ENCODE results near the gene DNASE1L3.
"Not testable (repeated sequence)": the region's sequence is repeated elsewhere in the genome, so short reads cannot be mapped to it uniquely, and the experiment has no call there.

The DNASE1L3 gene

DNA sequence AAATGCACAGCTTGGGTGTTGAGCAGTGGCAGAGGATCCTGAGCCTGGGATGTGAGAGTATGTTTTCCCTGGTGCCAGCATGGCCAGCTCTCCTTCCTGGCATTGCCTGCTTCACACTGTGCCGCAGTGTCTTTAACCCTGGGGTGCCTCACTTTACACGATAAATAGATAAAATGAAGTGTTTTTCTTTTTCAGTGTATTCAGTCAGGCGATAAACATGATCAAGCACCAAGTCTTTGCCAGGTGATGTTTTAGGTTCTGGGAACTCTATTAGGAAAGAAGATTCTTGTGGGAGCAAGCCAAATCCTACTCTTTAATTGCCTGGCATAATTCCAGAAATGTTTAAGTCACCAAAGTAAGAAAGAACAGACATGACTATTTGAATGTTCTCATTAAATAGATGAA is 40.9 kb upstream of the DNASE1L3 start:
- DNase-seq (ENCODE audit: low read depth) = no peak
- TF ChIP-seq, protein P1, sequence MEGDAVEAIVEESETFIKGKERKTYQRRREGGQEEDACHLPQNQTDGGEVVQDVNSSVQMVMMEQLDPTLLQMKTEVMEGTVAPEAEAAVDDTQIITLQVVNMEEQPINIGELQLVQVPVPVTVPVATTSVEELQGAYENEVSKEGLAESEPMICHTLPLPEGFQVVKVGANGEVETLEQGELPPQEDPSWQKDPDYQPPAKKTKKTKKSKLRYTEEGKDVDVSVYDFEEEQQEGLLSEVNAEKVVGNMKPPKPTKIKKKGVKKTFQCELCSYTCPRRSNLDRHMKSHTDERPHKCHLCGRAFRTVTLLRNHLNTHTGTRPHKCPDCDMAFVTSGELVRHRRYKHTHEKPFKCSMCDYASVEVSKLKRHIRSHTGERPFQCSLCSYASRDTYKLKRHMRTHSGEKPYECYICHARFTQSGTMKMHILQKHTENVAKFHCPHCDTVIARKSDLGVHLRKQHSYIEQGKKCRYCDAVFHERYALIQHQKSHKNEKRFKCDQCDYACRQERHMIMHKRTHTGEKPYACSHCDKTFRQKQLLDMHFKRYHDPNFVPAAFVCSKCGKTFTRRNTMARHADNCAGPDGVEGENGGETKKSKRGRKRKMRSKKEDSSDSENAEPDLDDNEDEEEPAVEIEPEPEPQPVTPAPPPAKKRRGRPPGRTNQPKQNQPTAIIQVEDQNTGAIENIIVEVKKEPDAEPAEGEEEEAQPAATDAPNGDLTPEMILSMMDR (conservative IDR thresholded peaks at IDR 0.05; ENCODE audit: low read length) = no peak
- no peak overlapping the region for H3K4me3 ChIP-seq (ENCODE audit: low read length)

DNA sequence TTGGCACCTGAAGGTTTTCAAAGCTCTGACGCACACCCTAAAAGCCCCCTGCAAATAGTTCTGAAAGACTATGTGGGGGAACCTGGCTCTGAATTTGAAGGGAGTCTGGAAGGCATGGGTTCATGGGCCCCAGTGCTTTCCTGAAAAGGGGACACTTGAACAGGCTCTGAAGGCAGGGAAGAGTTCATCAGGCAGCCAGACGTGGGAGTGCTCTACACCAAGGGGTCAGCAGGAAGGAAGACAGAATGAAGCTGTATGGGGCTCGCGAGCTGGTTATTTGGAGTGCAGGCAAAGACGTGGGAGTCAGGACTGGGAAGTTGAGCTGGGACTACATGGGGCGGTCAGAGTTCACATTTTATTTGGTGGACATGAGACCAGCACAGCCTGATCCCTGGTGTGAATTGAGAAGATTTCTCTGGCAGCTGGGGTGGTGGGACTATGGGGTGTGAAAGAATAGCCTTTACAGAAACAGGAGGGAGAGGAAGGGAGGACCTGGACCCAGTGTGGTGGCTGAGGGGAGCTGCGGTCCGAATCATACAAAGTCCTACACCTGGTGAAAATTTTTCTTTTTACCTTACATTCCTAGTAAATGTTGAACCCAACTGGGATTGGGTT is 39.4 kb upstream of the DNASE1L3 start:
- no peak for DNase-seq (ENCODE audit: low read depth)
- H3K4me3 ChIP-seq (ENCODE audit: low read length) = no peak overlapping the region
- TF ChIP-seq, protein P1 (conservative IDR thresholded peaks at IDR 0.05; ENCODE audit: low read length) = no peak

DNA sequence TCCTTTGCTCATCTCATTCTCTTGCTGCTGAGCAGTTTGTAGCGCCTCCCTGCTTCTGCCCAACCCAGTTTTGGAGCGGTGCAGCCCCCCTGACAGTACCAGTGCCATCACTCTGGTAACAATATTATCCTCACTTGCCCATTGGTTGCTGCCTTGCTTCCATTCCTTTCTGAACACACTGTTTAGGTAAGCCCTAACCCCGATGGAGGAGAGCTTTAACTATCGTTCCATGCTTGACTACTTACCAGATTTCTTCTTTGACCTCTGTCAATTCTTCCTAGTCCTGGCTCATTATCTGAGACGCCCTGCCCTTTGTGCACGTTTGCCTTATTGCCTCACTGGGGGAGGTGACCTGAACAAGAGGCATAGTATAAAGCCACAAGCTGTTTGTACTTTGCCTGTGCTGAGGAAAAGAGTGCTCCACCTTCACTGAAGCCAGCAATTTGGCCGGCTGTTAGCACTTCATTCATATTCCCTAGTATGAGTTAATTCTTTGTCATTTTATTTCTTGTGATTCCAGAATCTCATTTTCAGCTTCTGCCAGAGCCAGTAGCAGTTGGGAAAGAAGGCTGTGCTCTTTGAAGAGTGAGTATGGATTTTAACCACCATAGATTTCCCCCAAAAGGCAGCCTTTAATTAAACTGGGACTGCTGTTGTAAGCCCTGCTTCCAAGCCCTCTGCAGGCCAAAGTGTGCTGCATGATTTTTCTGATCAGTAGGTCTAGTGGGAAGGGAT is 38.8 kb upstream of the DNASE1L3 start:
- no peak for DNase-seq (ENCODE audit: low read depth)
- TF ChIP-seq, protein P1 (conservative IDR thresholded peaks at IDR 0.05; ENCODE audit: low read length) = peak; percentile 36
- H3K4me3 ChIP-seq (ENCODE audit: low read length) = no peak overlapping the region

DNA sequence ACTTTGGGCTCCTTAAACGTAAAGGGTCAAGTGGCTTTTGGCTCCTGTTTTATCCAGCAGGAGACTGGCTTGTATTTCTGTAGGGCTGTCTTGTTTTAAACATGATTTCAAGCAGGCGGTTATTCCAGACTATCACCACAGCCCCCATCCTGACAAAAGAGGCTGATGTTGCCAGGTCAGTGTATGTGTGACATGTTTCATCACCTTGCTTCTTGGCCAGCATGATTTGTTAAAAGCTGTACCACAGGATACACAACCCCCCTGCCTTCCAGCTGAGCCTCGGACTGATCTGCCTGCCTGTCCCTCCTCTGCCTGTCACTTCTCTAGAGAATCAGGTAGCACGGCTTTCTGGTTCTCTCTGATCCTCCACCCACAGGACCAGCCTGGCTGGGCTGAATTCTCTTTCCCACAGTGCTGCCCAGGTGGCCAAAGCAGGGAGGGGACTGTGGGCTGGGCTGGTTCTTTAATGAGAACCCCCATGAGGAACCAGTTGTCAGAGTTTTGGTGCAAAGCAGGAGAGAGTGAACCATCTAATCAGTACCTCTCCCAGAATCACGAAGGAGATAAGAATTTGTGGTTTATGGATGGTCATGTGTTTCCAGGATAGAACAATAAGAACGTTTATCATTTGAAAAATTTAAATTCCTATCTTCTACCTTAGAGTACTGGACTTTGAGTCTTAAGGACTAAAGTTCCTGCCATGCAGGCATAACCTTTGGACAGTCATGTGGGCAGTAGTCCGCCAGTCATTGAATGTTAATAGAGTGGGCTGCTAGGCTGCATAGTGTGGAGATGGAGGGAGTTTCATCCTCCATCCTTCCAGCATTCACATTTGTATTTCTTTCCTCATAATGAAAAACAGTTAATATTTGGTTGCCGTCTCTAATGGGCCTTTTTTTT is 35.6 kb upstream of the DNASE1L3 start:
- H3K4me3 ChIP-seq (ENCODE audit: low read length) = no peak overlapping the region
- no peak for DNase-seq (ENCODE audit: low read depth)
- TF ChIP-seq, protein P1 (conservative IDR thresholded peaks at IDR 0.05; ENCODE audit: low read length) = no peak

DNA sequence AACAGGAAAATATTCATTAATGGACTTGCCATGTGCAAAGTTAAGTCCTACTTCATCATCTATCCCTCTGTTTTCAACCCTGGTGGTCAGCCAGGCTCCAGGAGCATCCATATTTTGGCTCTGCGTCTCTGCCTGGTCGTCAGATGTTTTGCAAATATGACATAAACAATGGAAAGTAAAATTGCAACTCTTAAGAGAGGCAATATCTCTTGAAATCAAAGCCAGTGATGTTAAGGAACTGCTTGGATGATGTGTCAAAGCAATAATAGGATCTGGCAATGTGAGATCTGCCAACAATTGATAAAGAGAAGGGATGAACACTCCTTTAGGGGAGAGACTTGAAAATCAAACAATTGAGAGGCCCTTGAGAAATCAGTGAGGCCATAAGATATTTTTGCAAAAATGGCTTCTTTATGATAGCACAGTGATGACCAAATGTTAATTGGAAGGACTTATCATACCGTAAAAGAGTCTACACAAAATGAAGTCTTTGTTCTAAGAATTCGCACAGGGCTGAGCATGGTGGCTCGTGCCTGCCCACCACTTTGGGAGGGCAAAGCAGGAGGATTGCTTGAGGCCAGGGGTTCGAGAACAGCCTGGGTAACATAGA is 33.3 kb upstream of the DNASE1L3 start:
- TF ChIP-seq, protein P1 (conservative IDR thresholded peaks at IDR 0.05; ENCODE audit: low read length) = no peak

DNA sequence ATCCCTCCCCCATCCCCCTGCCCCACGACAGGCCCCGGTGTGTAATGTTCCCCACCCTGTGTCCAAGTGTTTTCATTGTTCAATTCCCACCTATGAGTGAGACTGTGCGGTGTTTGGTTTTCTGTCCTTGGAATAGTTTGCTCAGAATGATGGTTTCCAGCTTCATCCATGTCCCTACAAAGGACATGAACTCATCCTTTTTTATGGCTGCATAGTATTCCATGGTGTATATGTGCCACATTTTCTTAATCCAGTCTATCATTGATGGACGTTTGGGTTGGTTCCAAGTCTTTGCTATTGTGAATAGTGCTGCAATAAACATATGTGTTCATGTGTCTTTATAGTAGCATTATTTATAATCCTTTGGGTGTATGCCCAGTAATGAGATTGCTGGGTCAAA is 32.1 kb upstream of the DNASE1L3 start:
- DNase-seq (ENCODE audit: low read depth); H3K4me3 ChIP-seq (ENCODE audit: low read length): not testable (repeated sequence)

More for the DNA sequence above, 33.3 kb upstream of the DNASE1L3 start:
- no peak for DNase-seq (ENCODE audit: low read depth)
- H3K4me3 ChIP-seq (ENCODE audit: low read length) = no peak overlapping the region

DNA sequence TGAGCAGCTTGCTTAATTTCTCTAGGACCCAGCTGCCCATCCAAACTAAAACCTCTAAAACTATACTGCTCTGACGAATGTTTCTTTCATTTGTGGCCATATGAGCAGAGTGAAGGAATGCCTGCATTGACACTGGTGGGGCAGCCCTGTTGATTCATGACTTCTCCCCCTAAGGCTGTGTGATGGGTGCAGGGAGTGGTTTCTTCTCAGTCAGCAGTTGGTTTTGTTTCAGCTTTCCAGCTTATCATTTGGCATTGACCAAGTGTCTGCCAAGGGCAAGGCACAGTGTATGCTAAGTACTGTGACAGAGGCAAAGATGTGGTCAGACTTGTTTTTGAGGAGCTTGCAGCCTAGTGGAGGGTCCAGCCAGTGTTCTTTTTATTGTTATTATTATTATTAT is 31.6 kb upstream of the DNASE1L3 start:
- DNase-seq (ENCODE audit: low read depth) = no peak
- TF ChIP-seq, protein P1 (conservative IDR thresholded peaks at IDR 0.05; ENCODE audit: low read length) = no peak
- no peak overlapping the region for H3K4me3 ChIP-seq (ENCODE audit: low read length)
